Activated CD8-positive, alpha-beta memory T cell treated with anti-CD3 and anti-CD28 coated beads for 4 hours (primary cell): ENCODE measurements around the gene CALHM1.
"Not testable (repeated sequence)": the region's sequence is repeated elsewhere in the genome, so short reads cannot be mapped to it uniquely, and the experiment has no call there.

Source experiments
- DNase-seq, 2 donors: peaks; one replicate each; pipeline ENCODE4 v3.0.0-alpha.2; 2020; ENCODE audit warnings: low read depth in 2 of 2

The CALHM1 gene

GRCh38 chr10:103458720-103459119 is at the start of gene CALHM1:
Gene CALHM1, minus strand, starts transcription at chr10:103458900. Its CDS starts 149 bp downstream, at chr10:103458751.
- DNase-seq = no peak

GRCh38 chr10:103507235-103508191 is 48.8 kb upstream of the CALHM1 start:
- DNase-seq = no peak

GRCh38 chr10:103506061-103506460 is 47.4 kb upstream of the CALHM1 start:
- no peak for DNase-seq

GRCh38 chr10:103504181-103504783 is 45.6 kb upstream of the CALHM1 start:
- peak; percentile 4 to 28 for DNase-seq

- not testable (repeated sequence) for DNase-seq
These were observed 45.1 kb upstream of the CALHM1 start for GRCh38 chr10:103503777-103504176.

- DNase-seq = no peak
These were observed 44.4 kb upstream of the CALHM1 start for GRCh38 chr10:103502849-103503660.

- DNase-seq = no peak
These were observed 42.5 kb upstream of the CALHM1 start for GRCh38 chr10:103501186-103501585.

GRCh38 chr10:103500481-103500880 is 41.8 kb upstream of the CALHM1 start:
- no peak for DNase-seq

- DNase-seq = no peak
These were observed 41.2 kb upstream of the CALHM1 start for GRCh38 chr10:103499881-103500280.

GRCh38 chr10:103498936-103499638 is 40.4 kb upstream of the CALHM1 start:
- no peak for DNase-seq

- DNase-seq = no peak
These were observed 38.6 kb upstream of the CALHM1 start for GRCh38 chr10:103497161-103497915.

GRCh38 chr10:103495321-103495720 is 36.6 kb upstream of the CALHM1 start:
- no peak for DNase-seq

- no peak for DNase-seq
These were observed 35.5 kb upstream of the CALHM1 start for GRCh38 chr10:103493916-103494877.

GRCh38 chr10:103493362-103493915 is 34.7 kb upstream of the CALHM1 start, which contains the start of gene NEURL1:
Gene NEURL1, plus strand, starts transcription at chr10:103493705. Its CDS starts 683 bp downstream, at chr10:103494388.
- DNase-seq = no peak

GRCh38 chr10:103492655-103493261 is 34.1 kb upstream of the CALHM1 start:
- DNase-seq = no peak

GRCh38 chr10:103491729-103492364 is 33.1 kb upstream of the CALHM1 start:
- no peak for DNase-seq

- DNase-seq = no peak
These were observed 32.2 kb upstream of the CALHM1 start for GRCh38 chr10:103490986-103491314.

- DNase-seq = no peak
These were observed 28.7 kb upstream of the CALHM1 start for GRCh38 chr10:103487410-103487708.
